ENCODE data around the gene RIN3.
"Not testable (repeated sequence)": the region's sequence is repeated elsewhere in the genome, so short reads cannot be mapped to it uniquely, and the experiment has no call there.

RIN3 gene

DNA sequence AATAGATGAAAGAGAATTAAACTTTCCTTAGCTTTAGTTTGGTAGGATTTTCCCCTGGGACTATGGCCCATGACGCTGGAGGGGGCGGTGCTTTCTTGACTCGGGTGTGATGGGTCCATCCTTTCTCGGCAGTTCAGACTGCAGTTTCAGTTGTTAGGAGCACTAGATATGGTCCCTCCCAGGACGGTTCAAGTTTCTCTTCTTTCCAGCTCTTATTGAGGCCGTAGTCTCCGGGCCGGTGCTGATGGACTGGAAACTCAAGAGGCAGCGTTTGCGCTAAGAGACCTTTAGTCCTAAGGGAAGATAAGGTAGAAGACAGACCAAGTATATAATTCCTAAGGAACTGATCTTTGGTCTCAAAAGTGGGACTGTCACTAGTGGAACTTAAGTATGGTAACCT lies 111.2 kb downstream of the RIN3 start:
- no peak for DNase-seq (ENCODE audit: low read depth in 2 of 2)

DNA sequence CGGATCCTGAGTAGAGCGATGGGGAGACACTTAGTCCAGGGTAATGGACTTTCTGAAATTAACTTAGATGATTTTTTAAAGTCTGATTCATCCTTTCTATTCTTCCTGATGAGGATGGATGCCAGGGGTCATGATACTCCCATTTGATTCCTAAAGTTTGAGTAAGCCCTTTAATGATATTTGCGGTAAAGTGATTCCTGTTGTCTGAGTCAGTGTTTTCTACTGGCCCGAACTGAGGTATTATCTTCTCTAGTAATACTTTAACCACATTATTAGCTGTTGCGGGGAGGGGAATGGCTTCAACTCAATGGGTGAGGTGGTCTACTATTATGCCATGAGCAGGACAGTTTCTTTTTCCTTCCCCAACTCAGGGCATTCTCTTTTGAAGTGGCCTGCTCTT lies 111.6 kb downstream of the RIN3 start:
- no peak for DNase-seq (ENCODE audit: low read depth in 2 of 2)

DNA sequence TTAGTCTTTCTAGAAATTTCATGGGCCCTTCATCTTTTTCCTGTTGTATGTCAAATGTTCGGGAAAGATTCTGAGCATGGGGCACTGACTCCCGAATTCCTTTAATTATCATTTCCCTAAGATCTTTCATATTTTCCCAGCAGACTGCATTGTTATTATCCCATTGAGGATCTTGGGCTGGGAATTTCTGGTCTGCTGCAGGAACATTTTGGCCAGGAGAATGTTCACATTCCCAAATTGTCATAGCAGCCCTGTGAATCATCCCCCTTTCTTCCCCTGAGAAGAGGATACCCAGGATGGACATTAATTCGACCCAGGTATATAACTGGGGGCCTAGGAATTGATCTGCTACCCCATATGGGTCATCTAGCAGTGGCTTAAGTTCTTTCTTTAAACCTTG lies 112.5 kb downstream of the RIN3 start:
- DNase-seq (ENCODE audit: low read depth in 2 of 2), result no peak

DNA sequence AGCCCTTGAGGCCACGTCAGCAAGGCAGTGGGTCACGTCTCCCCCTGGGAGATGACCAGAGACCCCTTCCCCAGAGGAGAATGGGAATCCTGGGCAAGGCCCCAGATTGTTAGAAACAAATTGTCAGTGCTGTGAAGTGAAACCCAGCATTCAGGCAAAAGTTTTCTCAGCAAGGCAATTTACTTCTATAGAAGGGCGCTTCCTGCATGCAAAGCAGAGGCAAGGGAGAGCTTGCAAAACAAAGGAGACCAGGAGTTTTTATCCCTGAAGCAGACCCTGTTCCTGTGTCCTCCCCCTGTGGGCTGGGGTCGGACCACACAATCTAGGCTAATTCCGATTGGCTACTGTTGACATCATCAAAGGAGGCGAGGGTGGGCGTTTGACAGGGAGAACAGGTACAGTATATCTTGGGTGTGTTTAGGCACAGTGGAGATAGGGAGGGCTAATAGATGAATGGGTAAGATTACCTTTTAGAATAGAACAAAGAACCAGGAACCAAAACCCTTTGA lies 114.2 kb downstream of the RIN3 start:
- DNase-seq (ENCODE audit: low read depth in 2 of 2), result no peak

DNA sequence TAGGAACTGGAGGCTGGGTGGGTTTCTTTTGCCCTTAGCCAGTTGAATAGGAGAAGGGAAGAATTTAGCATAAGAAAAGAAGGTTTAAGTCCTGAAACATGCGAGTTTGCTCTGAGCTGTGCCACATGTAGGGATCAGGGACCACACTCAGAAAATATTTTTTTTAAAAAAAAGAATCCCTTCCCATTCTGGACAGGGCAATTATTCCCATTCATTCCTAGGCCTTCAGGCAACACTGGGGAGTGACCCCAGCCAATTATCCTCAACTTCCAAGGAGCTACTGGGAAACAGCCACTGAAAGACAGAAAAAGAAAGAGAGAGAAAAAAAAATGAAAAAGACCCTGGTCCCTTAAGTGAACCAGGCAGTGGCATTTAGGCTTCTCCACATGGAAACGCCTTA lies 115.1 kb downstream of the RIN3 start:
- DNase-seq (ENCODE audit: low read depth in 2 of 2), result no peak

DNA sequence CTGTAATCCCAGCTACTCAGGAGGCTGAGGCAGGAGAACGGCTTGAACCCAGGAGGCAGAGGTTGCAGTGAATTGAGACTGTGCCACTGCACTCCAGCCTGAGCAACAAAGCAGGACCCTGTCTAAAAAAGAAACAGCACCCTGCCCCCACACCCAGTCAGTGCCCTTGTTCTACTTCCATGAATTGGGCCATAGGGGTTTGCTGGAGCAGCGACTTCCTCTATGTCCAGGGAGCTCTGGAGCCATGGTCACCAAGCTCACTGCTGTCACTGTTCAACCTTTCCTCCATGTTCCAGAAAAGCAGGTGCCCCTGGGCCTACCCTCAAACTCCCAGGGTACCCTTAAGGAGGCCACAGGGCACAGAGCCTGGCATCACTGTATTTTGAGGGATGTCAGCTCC lies 116.8 kb downstream of the RIN3 start:
- no peak for DNase-seq (ENCODE audit: low read depth in 2 of 2)

DNA sequence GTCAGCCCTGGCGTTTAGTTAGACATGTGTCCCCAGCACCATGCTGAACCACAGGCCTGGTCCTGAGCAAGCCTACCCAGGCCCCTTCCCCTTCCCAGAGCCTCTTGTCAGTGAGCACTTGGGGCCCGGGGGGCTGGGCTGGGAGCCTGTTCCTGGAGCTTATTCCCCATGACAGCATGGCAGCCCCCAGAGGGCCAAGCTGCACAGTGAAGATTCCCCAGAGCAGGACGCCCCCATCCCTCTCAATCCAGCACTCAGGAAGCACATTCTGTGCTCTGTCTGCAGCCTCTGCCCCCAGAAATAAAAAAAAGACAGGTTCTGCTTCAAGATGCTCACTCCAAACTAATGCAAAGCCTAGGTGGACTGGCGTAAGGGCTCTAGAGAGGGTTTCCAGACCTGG lies 117.5 kb downstream of the RIN3 start:
- no peak for DNase-seq (ENCODE audit: low read depth in 2 of 2)

DNA sequence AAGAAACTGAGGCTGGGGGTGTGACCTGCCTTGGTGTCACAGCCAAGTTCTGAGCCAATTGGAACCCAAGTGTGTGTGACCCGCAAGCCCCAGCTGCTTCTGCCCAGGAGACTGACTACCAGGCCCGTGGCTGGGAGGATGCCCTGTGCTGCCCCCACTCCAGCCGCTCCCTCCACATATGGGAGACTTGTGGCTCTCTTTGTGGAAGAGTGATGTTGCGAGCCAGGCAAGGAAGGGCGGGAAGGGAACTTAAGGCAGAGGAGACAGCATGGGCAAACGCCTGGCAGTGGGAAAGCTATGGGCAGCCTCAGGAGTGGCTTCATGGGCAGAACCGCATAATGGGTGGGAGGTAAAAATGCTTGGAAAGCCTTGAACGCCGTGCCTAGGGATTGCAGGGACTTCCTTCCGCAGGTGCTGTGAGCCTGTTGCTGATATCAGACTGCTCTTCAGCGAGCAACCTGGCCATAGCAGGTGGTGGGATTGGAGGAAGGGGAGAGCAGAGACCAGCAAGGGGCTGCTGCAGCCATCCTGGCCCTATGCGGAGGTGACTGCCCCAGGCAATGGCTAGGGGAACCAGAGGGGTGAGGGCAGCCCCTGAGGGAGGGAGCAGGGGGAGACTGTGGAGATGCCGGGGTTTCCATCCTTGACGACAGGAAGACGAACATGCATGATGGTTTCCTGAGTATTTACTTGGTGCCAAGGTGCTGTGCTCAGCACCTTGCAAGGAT lies 119.1 kb downstream of the RIN3 start:
- DNase-seq (ENCODE audit: low read depth in 2 of 2), result no peak

DNA sequence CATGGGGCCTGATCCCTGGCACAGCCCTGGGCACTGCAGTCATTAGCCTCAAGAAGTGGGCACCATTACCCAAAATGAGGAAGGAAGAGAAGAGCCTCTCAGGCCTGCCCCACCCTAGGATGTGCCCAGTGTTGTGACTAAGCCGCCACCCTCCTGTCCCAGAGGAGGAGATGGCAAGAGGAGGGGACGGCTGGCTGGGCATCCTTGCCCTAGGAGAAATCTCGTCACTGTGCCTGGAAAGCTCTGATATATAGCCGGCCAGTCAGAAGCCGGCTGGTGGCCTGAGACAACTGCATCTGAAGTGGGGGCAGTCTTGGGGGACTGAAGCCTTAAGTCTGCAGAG lies 119.7 kb downstream of the RIN3 start:
- no peak for DNase-seq (ENCODE audit: low read depth in 2 of 2)

DNA sequence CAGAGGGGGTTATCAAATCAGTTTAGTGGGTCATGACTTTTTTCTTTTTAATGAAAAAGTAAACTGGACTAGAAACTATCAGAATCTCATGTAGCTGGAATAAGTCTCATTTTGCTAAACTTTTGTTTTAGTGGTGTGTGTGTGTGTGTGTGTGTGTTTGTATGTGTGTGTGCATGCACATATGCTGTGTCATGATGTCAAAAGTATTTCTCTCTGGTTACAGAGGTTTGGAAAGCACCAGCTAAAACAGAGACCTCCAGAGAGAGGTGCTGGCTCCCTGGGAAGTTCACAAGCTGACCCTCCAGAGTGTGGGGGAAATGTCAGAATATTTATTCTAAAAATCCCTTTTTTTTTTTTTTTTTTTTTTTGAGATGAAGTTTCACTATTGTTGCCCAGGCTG lies 120.1 kb downstream of the RIN3 start:
- no peak for DNase-seq (ENCODE audit: low read depth in 2 of 2)

DNA sequence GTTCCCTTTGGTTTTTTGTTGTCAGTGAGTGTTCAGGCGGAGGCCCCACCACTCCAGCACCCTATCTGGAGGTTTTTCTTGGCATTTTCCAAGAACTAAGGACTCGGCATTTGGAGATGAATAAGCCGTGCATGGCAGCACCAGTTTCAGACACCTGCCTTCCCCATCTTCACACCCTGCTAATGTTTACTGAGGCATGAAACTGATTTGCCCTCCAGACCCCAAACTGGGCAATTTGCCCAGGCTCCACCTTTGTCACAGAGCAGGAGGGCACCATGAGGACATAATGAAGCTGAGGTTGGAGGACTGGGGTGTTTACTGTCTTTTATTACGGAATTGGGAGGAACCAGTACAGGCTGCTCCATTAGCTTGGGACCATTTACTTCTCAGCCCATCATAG lies 121.5 kb downstream of the RIN3 start:
- no peak for DNase-seq (ENCODE audit: low read depth in 2 of 2)

DNA sequence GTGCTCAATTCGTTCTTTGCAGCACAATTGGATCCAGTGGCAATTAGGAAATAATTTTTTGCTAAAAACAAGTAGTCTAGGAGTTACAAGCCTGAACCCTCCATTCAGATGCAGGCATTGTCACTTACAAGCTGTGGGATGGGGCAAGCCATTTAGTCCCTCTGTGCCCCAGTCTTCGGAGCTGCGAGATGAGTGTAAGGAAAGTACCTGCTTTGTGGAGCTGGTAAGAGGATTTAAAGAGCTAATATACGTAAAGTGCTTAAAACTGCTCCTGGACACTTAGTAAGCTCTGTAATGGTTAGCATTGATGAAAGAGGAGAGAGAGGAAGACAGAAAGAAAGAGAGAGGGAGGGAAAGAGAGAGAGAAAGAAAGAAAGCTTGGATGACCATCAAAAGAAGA lies 122.3 kb downstream of the RIN3 start:
- DNase-seq (ENCODE audit: low read depth in 2 of 2), result no peak

DNA sequence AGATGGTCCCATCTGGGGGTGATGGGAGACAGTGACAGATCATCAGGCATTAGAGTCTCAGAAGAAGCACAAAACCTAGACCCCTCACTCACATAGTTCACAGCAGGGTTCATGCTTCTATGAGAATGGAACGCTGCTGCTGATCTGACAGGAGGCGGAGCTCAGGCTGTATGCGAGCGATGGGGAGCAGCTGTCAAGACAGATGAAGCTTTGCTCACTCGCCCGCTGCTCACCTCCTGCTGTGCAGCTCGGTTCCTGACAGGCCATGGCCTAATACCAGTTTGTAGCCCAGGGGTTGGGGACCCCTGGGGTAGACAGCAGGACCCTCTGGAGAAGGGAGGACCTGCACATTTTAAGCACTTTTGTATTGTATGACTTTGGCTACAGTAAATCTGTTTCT lies 123.6 kb downstream of the RIN3 start:
- DNase-seq (ENCODE audit: low read depth in 2 of 2), result no peak

DNA sequence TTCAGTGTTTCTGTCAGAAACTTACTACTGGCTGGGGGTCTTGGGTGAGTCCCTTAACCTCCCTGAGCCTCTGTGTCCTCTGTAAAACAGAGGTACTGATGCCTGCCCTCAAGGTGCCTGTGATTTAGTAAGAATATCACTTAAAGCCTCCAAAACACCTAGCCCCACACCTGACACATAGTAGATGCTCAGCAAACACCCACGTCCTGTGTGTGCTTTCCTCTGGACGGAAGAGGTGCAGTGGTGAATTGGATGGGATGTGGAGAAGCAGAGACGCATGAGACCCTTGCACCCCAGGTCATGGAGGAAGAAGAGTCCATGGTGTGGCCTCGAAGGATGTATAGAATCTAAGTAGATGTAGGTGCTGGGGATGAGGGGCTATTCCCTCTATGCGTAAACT lies 124.3 kb downstream of the RIN3 start:
- no peak for DNase-seq (ENCODE audit: low read depth in 2 of 2)

DNA sequence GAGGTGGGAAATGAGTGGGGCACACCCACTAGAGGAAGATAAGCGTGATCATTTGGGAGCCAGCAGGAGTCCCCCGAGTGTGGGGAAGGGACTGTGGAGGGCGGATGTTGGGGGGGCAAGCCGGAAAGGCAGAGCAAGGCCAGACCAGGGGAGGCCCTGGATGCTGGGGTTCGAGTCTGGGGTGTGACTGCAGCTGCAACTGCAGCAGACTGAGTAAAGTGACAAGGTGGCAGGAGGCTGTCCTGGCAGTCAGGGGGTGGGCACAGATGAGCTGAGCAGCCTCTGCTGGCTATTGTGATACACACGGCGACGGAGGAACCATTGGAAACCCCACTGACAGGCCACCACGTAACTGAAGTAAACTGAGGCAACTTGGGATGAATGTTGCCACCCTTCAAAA lies 124.7 kb downstream of the RIN3 start:
- no peak for DNase-seq (ENCODE audit: low read depth in 2 of 2)

DNA sequence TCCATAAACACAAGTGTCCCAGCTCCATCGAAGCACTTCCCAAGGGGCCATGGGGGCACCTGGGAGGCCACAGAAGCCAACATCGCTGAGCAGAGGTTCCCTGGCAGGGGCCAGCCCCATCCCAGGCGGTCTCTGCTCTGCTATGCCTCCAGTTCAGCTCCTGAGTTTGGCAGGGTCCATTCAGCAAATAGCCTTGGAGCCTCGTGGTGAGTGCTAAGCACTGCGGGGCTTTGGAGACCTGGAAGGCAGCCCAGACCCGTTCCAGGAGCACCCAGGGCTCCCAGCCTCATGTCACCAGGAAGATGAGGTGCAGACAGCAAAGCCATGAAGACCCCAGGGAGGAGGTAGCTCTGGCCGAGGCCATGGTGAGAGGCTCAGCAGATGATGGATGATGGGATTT lies 125.3 kb downstream of the RIN3 start:
- no peak for DNase-seq (ENCODE audit: low read depth in 2 of 2)

DNA sequence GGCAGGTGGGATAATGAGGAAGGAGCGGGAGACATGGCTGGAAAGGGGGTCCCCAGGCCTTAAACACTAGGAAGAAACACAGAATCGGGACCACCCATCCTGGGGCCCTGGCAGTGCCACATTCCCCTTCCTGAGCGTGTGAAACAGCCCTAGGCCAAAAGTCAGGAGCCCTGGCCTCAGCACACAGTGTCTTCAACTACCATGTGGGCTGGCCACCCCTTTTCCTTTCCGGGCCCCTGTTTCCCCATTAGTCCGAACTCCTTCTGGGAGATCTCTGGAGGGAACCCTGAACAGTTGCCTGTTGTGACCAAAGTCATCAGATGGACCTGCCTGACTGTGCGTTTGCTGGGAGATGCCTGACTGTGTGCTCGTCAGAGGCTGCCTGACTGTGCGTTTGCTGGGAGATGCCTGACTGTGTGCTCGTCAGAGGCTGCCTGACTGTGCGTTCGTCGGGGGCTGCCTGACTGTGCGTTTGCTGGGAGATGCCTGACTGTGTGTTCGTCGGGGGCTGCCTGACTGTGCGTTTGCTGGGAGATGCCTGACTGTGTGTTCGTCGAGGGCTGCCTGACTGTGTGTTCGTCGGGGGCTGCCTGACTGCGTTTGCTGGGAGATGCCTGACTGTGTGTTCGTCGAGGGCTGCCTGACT lies 126.0 kb downstream of the RIN3 start:
- not testable (repeated sequence) for DNase-seq (ENCODE audit: low read depth in 2 of 2)

DNA sequence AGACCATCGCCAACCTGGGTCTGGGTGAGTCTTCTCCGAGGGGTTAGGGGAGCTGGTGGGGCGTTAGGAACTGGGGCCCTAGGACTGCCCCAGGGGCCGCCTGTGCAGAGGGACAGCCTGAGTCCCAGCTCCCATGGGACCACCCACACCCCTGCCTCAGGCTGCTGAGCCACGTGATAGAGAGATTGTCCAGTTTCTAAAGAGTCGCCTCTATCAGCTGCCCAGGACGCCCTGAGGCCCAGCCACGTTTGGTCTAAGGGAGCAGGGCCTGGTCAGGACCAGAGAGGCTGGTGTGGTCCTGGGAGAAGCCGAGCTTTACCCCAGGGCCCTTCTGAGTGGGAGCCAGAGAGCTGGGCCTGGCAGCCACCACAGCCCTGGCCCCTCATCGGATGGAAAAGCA lies 127.7 kb downstream of the RIN3 start:
- no peak for DNase-seq (ENCODE audit: low read depth in 2 of 2)

DNA sequence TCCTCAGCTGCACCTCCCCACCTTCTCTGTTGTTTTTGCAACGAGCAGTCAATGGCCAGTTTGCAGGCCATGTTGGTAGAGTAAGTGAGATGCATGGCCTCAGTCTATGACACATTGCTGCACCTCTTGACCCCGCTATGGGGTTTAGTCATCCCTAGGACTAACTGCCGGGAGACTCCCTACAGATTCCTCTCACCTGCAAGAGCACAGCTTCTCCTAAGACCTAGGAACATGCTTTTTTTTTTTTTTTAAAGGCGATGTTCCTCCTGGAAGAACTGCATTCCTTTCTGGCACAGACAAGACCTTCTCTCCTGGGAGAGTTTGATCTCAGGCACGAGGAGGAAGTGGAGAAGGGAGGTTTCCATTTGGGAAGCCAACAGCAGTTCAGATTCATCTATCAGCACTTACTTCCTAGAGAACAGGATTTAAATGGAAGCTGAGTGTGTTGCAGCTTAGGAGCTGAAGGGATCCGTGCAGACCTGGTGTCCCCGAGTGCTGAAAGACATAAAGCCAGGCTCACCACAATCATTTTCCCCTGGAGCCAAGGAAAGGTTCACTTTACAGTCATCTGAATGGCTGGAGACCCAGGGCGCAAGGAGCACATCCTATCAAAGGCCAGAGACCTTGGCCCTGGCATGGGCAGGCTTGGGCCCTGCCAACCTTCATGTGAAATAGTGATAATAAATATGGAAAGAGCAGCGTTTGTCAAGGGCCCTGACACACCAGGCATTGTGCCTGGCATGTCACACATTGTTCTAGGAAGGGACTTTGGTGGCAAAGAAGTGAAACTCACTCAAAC lies 130.8 kb downstream of the RIN3 start:
- DNase-seq (ENCODE audit: low read depth in 2 of 2), result no peak

DNA sequence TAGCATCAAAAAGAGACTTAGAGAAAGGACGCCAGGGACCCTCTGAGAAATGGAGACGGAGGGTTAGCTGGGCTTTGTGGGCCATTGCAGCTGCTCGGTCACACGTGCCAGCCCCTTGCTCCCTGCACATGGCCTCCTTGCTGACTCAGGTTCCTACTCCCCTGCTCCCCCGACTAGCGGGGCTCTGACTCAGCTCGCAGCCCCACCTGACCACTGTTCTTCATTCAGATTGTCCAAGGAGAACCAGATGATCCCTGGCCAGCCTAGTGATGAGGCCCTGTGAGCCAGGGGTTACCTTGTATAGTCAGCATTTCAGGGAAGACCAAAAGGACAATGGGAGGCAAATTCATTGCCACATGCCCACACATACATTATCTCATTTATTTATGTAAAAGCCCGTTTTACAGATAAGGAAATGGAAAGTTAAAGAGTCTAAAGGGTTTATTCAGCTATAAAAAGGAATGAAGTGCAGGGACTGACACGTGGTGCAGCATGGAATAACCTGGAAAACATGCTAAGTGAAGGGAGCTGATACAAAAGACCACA lies 131.5 kb downstream of the RIN3 start:
- no peak for DNase-seq (ENCODE audit: low read depth in 2 of 2)

DNA sequence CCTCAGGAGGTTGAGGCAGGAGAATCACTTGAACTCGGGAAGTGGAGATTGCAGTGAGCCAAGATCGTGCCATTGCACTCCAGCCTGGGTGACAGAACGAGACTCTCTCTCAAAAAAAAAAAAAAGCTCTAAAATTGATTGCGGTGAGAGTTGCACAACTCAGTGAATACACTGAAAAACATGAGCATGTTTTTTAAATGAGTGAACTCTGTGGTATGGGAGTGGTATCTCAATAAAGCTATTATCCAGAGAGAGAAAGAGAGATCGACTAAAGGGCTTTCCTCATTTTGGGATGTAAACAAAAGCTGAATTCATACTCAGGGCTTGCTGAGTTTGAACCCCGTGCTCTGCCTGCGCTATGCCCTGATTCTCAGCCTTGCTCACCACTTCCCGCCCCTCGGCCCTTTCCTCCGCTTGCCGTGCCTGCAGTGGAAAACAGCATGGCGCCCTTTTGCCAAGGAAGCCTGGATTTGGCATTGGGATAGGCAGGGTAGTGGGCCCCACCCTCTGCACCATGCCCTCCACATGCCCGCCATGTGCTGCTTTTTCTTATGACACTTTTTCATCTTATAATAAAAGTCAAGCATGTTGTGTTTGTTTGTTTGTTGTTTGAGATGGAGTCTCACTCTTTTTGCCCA lies 132.4 kb downstream of the RIN3 start:
- DNase-seq (ENCODE audit: low read depth in 2 of 2), result no peak

Measured in stimulated activated CD8-positive, alpha-beta memory T cell treated with anti-CD3 and anti-CD28 coated beads, Interleukin-7, amount 100 ng/mL, for 1 hour (primary cell).